Suppressor macrophage (primary cell): Measurements from ENCODE around the gene ANKRD30B.
"Not testable (repeated sequence)": the region's sequence is repeated elsewhere in the genome, so short reads cannot be mapped to it uniquely, and the experiment has no call there.

Experiments
- DNase-seq, 4 experiments: peaks; one replicate each; pipeline ENCODE4 v3.0.0-alpha.2; 2020 to 2022

The ANKRD30B gene

DNA sequence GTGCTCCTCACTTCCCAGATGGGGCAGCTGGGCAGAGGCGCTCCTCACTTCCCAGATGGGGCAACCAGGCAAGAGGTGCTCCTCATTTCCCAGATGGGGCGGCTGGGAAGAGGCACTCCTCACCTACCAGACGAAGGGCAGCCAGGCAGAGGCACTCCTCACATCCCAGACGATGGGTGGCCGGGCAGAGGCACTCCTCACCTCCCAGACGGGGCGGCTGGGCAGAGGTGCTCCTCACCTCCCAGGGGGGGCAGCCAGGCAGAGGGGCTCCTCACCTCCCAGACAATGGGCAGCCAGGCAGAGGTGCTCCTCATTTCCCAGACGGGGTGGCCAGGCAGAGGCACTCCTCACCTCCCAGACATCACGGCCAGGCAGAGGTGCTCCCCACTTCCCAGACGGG is 110.5 kb downstream of the ANKRD30B start:
- DNase-seq, result not testable (repeated sequence)

DNA sequence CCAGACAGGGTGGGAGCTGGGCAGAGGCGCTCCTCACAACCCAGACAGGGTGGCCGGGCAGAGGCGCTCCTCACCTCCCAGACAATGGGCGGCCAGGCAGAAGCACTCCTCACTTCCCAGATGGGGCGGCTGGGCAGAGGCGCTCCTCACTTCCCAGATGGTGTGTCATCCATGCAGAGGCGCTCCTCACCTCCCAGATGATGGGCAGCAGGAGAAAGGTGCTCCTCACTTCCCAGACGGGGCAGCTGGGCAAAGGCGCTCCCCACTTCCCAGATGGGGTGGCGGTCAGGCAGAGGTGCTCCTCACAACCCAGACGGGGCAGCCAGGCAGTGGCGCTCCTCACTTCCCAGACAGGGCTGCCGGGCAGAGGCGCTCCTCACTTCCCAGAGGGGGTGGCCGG is 112.0 kb downstream of the ANKRD30B start:
- not testable (repeated sequence) for DNase-seq

DNA sequence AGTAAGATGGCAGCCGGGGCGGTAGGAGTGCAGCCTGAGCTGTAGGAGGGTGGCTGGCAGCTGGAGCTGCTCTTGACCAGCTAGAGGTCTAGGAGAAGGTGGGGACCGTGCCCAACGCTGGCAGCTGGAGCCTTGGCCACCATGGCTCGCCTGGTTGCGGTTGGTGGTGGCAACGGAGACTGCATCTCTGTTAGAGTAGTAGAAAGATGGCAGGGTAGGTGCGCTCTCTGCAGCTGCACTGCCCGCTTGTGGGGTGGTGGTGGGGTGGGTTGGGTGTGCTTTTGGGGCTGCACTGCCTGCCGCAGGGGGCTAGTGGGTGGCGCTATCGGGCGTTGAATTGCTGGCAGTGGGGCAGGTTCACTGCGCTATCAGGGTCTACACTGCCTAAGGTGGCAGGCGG is 118.5 kb downstream of the ANKRD30B start:
- DNase-seq, result not testable (repeated sequence)

DNA sequence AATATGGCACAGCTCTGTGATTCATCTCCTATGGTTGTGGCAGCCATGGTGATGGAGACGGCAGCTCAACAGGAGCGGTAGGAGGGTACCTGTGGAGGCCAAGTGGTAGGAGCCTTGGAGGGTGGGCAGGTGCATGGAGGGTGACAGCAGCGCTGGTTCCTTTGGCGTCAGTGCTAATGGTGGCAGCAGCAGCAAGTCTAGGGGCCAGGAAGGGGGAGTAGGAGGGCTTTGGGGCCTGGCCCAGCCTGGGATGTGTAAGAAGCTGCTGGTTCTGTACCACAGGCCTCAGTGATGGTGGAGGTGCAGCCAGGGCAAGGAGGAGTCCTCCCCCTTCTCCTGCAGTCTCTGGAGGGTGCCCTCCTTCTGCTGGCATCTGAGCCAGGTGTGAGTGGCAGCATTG is 120.0 kb downstream of the ANKRD30B start:
- not testable (repeated sequence) for DNase-seq

DNA sequence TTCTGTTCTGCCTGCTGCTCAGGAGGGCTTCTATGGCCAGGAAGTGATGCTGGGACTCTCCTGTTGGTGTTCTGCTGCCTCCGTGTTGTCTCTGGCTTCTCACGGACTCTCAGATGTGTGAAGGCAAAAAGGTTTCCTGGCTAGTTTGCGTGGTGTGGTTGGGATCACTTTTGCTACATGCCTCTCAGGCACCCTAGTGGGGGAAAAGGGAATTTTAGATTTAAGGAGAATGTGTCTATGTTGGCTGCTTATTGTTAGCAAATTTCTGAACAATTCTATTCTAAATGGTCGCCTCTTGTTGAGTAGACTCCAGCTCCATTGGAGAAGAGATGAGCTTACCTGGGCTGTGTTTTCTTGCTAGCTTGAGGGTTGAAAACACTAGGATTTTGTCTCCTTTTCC is 120.9 kb downstream of the ANKRD30B start:
- DNase-seq, result not testable (repeated sequence)

DNA sequence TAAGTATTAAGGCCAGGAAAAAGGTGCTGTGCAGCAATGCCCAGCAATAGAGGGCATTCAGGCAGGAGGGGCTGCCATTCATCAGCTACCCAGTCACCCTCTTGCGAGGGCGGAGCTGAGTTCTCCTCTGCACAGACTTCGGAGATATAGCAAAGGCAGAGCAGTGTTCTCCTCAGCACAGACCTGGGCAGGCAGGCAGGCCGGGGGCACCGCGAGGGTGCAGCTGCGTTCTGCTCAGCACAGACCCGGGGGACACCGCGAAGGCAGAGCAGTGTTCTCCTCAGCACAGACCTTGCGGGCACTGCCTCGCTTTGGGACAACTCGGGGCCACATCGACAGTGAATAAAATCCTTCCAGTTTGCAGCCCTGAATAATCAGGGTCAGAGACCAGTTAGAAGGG is 130.9 kb downstream of the ANKRD30B start:
- not testable (repeated sequence) for DNase-seq

DNA sequence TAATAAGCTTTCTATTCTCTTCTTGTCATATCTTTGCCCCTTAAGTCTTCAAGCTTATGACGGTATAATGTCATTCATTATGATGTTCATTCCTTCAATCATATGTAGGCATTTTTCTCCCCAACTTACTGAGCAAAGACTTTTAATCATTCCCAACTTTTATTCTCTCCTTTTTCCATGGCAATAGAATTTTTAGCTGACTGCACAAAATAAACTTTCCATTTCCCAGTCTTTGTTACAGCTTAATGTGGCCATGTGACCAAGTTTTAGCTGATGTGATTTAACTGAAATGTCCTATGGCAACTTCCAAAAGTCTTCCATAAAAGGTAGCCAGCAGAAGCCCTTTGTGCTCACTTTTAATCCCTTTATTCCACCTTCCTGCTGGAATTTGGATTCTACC is 152.5 kb downstream of the ANKRD30B start:
- no peak for DNase-seq
